Activated T-cell treated with anti-CD3 and anti-CD28 coated beads, Interleukin-2, amount 50 U/mL, for 72 hours (primary cell): ENCODE data around the gene CLINT1. TPM values are rescaled to one million over a fixed set of nuclear protein-coding genes. Genes with fewer than 3 reads are reported as not detected.
A peak's percentile ranks its signal among the peaks of the same experiment; 100 is the strongest.
"Not testable (repeated sequence)": the region's sequence is repeated elsewhere in the genome, so short reads cannot be mapped to it uniquely, and the experiment has no call there.

Experiments
- ATAC-seq, 2 donors: fragments of 150-1000 bp; cut with Tn5 transposase; replicated peaks in 1 of 2; 2 replicates each; pipeline ENCODE4 v1.10.0; 2021; ENCODE audit warnings: moderate library complexity in 2 of 2, mild to moderate bottlenecking in 1 of 2
- DNase-seq, 2 donors: peaks; one replicate each; pipeline ENCODE4 v3.0.0; 2021 to 2022; ENCODE audit warnings: mixed read lengths in 1 of 2
- H3K27ac Mint-ChIP-seq: one replicate; pipeline ENCODE4 v1.8.0; 2022; ENCODE audit warnings: mild to moderate bottlenecking, moderate library complexity, mixed read lengths
- H3K27me3 Mint-ChIP-seq: one replicate; pipeline ENCODE4 v1.8.0; 2022; ENCODE audit warnings: low read depth, mixed read lengths
- H3K36me3 Mint-ChIP-seq, 2 donors: one replicate each; pipeline ENCODE4 v1.8.0; 2022; ENCODE audit warnings: mixed read lengths in 2 of 2, mild to moderate bottlenecking in 1 of 2; ENCODE audit not compliant: insufficient read depth in 2 of 2
- H3K4me1 Mint-ChIP-seq: one replicate; pipeline ENCODE4 v1.8.0; 2022; ENCODE audit warnings: low read depth, mixed read lengths
- H3K4me3 Mint-ChIP-seq, 2 donors: one replicate each; pipeline ENCODE4 v1.8.0; 2022; ENCODE audit warnings: mild to moderate bottlenecking in 2 of 2, mixed read lengths in 2 of 2, moderate library complexity in 2 of 2
- H3K9me3 Mint-ChIP-seq, 2 donors: one replicate each; pipeline ENCODE4 v1.8.0; 2022; ENCODE audit warnings: mixed read lengths in 2 of 2
- total RNA-seq, 2 donors: library from RNA; stranded (reverse); gene quantifications; one replicate each; pipeline ENCODE4 v1.2.3, GENCODE V29; 2022

Gene CLINT1
- total RNA-seq, 2 donors from 2014 or later = 60.7 to 66.0 TPM

- peaks cover 81% of the 10 kb centered on the region for H3K4me1 Mint-ChIP-seq
- H3K27ac Mint-ChIP-seq = peak overlapping the region; percentile 95
- ATAC-seq (peak; percentile 74 to 76), DNase-seq (peak; percentile 35 to 37)
- peaks cover 0 to 9% of the 10 kb centered on the region in 2 donors for H3K36me3 Mint-ChIP-seq
- no peaks in the 10 kb centered on the region for H3K27me3 Mint-ChIP-seq
- H3K4me3 Mint-ChIP-seq = peak overlapping the region; percentile 95 to 98
- H3K9me3 Mint-ChIP-seq = no peaks in the 10 kb centered on the region
Measured at GRCh38 chr5:157857816-157858526, 974 bp downstream of the CLINT1 start.

- H3K27me3 Mint-ChIP-seq = no peaks in the 10 kb centered on the region
- H3K9me3 Mint-ChIP-seq = no peaks in the 10 kb centered on the region
- ATAC-seq (no peak), DNase-seq (no peak)
- H3K27ac Mint-ChIP-seq = no peak overlapping the region
- peak overlapping the region; percentile 12 to 27 for H3K4me3 Mint-ChIP-seq
- peaks cover 0 to 9% of the 10 kb centered on the region in 2 donors for H3K36me3 Mint-ChIP-seq
- H3K4me1 Mint-ChIP-seq = peaks cover 69% of the 10 kb centered on the region
Measured at GRCh38 chr5:157855404-157855994, 3.4 kb downstream of the CLINT1 start.

- DNase-seq, H3K27ac Mint-ChIP-seq, H3K9me3 Mint-ChIP-seq, H3K36me3 Mint-ChIP-seq, H3K27me3 Mint-ChIP-seq, ATAC-seq, H3K4me3 Mint-ChIP-seq: not testable (repeated sequence)
- peaks cover 58% of the 10 kb centered on the region for H3K4me1 Mint-ChIP-seq
Measured at GRCh38 chr5:157853365-157853764, 5.6 kb downstream of the CLINT1 start.

DNA sequence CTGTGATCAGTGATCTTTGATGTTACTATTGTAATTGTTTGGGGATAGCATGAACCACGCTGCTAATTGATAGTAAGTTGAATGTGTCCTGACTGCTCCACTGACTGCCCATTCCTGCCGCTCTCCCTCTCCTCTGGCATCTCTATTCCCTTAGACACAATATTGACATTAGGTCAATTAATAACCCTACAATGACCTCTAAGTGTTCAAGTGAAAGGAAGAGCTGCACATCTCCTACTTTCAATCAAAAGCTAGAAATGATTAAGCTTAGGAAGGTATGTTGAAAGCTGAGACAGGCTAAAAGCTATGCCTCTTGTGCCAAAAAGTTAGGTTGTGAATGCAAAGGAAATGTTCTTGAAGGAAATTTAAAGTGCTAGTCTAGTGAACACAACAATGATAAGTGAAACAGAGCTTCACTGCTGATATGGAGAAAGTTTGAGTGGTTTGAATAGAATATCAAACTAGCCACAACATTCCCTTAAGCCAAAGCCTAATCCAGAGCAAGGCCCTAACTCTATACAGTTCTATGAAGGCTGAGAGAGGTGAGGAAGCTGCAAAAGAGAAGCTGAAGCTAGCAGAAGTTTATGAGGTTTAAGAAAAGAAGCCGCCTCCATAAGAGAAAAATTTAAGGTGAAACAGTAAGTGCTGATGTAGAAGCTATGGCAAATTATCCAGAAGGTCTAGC, 12.9 kb downstream of the CLINT1 start:
- no peak overlapping the region for H3K4me3 Mint-ChIP-seq
- no peaks in the 10 kb centered on the region for H3K9me3 Mint-ChIP-seq
- peaks cover 10% of the 10 kb centered on the region for H3K4me1 Mint-ChIP-seq
- no peaks in the 10 kb centered on the region for H3K27me3 Mint-ChIP-seq
- ATAC-seq (no peak), DNase-seq (no peak)
- peaks cover 2 to 7% of the 10 kb centered on the region in 2 donors for H3K36me3 Mint-ChIP-seq
- no peak overlapping the region for H3K27ac Mint-ChIP-seq

DNA sequence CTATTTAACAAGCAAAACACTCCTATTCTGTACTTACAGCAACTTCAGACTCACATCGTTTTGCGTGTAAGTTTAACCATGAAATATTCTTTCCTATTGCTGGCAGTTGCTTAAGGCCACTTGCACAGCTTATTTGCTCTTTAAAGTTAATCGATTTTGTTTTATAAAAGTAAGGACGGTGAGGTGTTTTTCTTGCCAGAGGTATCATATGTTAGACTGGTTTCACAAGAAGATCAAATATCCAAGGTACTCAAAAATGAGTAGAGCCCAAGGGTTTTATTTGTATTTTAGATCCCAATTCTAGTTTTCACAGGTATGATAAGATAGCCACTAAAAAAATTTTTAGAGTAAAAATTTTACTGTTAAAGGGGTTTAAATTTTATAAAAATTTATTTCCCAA, 16.2 kb downstream of the CLINT1 start:
- H3K4me3 Mint-ChIP-seq = no peak overlapping the region
- H3K9me3 Mint-ChIP-seq = no peaks in the 10 kb centered on the region
- DNase-seq (no peak), ATAC-seq (no peak)
- no peaks in the 10 kb centered on the region for H3K27me3 Mint-ChIP-seq
- H3K4me1 Mint-ChIP-seq = peaks cover 6% of the 10 kb centered on the region
- H3K27ac Mint-ChIP-seq = no peak overlapping the region
- peaks cover 0 to 5% of the 10 kb centered on the region in 2 donors for H3K36me3 Mint-ChIP-seq

- DNase-seq = no peak
- H3K9me3 Mint-ChIP-seq = no peaks in the 10 kb centered on the region
- no peak overlapping the region for H3K4me3 Mint-ChIP-seq
- ATAC-seq = no peak
- H3K36me3 Mint-ChIP-seq = peaks cover under 1 to 3% of the 10 kb centered on the region in 2 donors
- no peaks in the 10 kb centered on the region for H3K27me3 Mint-ChIP-seq
- H3K4me1 Mint-ChIP-seq = peaks cover 6% of the 10 kb centered on the region
- no peak overlapping the region for H3K27ac Mint-ChIP-seq
Measured at GRCh38 chr5:157842185-157842584, 16.8 kb downstream of the CLINT1 start.

- DNase-seq (no peak), ATAC-seq (no peak)
- Mint-ChIP-seq H3K27ac (no peak overlapping the region), H3K9me3 (no peaks in the 10 kb centered on the region), H3K36me3 (peaks cover 4 to 5% of the 10 kb centered on the region in 2 donors), H3K27me3 (no peaks in the 10 kb centered on the region), H3K4me1 (no peaks in the 10 kb centered on the region), H3K4me3 (no peak overlapping the region)
Measured at GRCh38 chr5:157839157-157839795, 19.7 kb downstream of the CLINT1 start.

GRCh38 chr5:157836121-157836753, 22.7 kb downstream of the CLINT1 start:
- ATAC-seq = no peak
- Mint-ChIP-seq H3K27me3 (no peaks in the 10 kb centered on the region), H3K4me3 (no peak overlapping the region), H3K27ac (peak overlapping the region; percentile 58), H3K9me3 (no peaks in the 10 kb centered on the region), H3K36me3 (peaks cover 4 to 5% of the 10 kb centered on the region in 2 donors), H3K4me1 (peaks cover 1% of the 10 kb centered on the region)
- DNase-seq = no peak

DNA sequence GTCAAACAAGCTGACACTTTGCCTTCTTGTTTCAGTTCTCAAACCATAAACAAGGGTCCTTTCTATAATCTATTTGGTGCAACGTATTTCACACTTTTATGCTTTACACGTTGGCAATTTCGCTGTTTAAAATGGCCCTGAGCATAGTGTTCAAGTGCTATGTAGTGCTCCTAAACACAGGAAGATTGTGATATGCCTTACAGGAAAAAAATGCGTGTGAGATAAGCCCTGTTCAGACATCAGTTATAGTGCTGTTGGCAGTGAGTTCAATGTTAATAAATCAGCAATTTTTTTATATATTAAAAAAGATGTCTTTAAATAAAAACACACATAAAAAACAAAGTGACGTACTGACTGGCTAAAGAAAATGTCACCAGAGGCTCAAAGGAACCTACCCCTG, 23.9 kb downstream of the CLINT1 start:
- DNase-seq = no peak
- Mint-ChIP-seq H3K9me3 (no peaks in the 10 kb centered on the region), H3K27me3 (no peaks in the 10 kb centered on the region)

GRCh38 chr5:157828944-157829639, 29.9 kb downstream of the CLINT1 start:
- Mint-ChIP-seq H3K9me3 (no peaks in the 10 kb centered on the region), H3K36me3 (no peaks in the 10 kb centered on the region), H3K4me3 (no peak overlapping the region), H3K4me1 (peaks cover 46% of the 10 kb centered on the region), H3K27ac (no peak overlapping the region), H3K27me3 (no peaks in the 10 kb centered on the region)
- ATAC-seq = peak in 1 of 2 donors; percentile 47
- DNase-seq = peak in 1 of 2 donors; percentile 7

More for the DNA sequence above, 23.9 kb downstream of the CLINT1 start:
- peaks cover 9% of the 10 kb centered on the region for H3K4me1 Mint-ChIP-seq
- ATAC-seq = no peak
- no peak overlapping the region for H3K27ac Mint-ChIP-seq
- no peak overlapping the region for H3K4me3 Mint-ChIP-seq
- H3K36me3 Mint-ChIP-seq = peaks cover 4 to 5% of the 10 kb centered on the region in 2 donors

DNA sequence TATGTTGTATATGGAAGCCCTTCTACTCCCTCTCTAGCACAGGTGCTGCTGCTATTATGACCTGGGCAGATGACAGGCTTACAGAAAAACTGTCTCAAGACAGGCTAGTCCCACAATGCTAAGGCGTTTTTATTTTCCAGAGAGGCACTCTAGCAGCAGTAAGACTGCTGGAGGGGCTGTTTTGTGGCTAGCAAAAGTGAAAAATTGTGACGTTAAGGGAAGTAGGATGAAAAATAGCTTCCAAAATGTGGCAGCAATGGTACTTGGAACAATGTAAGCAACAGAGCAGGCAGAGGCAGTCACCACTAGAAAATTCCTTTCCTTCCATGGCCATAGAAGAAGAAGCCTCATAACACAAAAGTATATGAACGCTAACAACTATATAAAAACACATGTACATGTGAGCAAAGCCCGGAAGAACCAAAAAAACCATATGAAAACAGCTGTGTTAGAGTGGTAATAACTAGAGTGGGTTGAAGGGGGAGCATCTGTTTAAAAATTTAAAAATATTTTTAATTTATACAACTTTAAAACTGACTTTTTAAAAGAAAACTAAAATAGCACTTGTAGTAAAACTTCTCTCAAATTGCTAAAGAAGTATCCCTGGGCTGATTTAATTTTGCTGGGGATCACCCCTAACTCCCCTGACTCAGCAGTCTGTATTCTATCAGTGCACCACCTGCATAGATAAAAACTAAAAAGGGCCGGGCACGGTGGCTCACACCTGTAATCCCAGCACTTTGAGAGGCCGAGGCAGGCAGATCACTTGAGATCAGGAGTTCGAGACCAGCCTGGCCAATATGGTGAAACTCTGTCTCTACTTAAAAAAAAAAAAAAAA, 30.6 kb downstream of the CLINT1 start:
- Mint-ChIP-seq H3K9me3 (no peaks in the 10 kb centered on the region), H3K36me3 (no peaks in the 10 kb centered on the region), H3K4me1 (peaks cover 46% of the 10 kb centered on the region), H3K4me3 (peak overlapping the region; percentile 5 to 8), H3K27me3 (no peaks in the 10 kb centered on the region), H3K27ac (peak overlapping the region; percentile 1)
- DNase-seq (no peak), ATAC-seq (no peak)
